ENCODE measurements around the gene BTG1.

Gene BTG1

GRCh38 chr12:92178340-92178739, 32.7 kb upstream of the BTG1 start:
- Histone ChIP-seq H3K27me3 (ENCODE audit: control insufficient read depth in 2 of 2, insufficient read depth in 2 of 2, low read length in 2 of 2) (no peaks in the 10 kb centered on the region), H3K36me3 (ENCODE audit: control insufficient read depth in 2 of 2, insufficient read depth in 2 of 2, low read length in 2 of 2) (no peaks in the 10 kb centered on the region), H3K4me3 (ENCODE audit: low read length in 2 of 2) (no peak overlapping the region), H3K9ac (ENCODE audit: low read depth in 1 of 2, low read length in 2 of 2) (no peak overlapping the region), H3K9me3 (ENCODE audit: control insufficient read depth in 2 of 2, low read length in 2 of 2) (no peaks in the 10 kb centered on the region), H3K27ac (ENCODE audit: low read depth in 2 of 2, low read length in 2 of 2) (no peak overlapping the region), H3K4me1 (ENCODE audit: control insufficient read depth in 2 of 2, insufficient read depth in 2 of 2, low read length in 2 of 2) (no peaks in the 10 kb centered on the region)

DNA sequence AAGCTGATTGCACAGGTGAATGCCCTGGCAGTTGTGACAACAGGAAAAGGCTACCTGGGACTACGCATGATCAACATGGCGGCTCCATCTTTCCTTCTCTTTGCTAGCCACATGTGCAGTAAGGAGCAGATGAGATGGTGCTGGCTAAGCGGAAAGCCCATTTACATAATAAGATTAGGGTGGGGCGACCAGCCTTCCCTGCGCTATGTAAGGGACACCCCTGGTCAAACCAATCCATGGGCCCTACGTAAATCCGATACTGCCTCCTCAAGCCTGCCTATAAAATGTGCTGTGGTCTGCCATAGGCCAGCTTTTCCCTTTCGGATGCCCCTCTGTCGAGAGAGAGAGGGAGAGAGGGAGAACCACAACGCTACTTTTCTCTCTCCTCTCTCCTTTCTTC, 31.0 kb upstream of the BTG1 start:
- Histone ChIP-seq H3K9ac (ENCODE audit: low read depth in 1 of 2, low read length in 2 of 2) (no peak overlapping the region), H3K27me3 (ENCODE audit: control insufficient read depth in 2 of 2, insufficient read depth in 2 of 2, low read length in 2 of 2) (no peaks in the 10 kb centered on the region), H3K9me3 (ENCODE audit: control insufficient read depth in 2 of 2, low read length in 2 of 2) (no peaks in the 10 kb centered on the region), H3K4me3 (ENCODE audit: low read length in 2 of 2) (no peak overlapping the region), H3K27ac (ENCODE audit: low read depth in 2 of 2, low read length in 2 of 2) (no peak overlapping the region), H3K4me1 (ENCODE audit: control insufficient read depth in 2 of 2, insufficient read depth in 2 of 2, low read length in 2 of 2) (no peaks in the 10 kb centered on the region), H3K36me3 (ENCODE audit: control insufficient read depth in 2 of 2, insufficient read depth in 2 of 2, low read length in 2 of 2) (no peaks in the 10 kb centered on the region)

- Histone ChIP-seq H3K4me1 (ENCODE audit: control insufficient read depth in 2 of 2, insufficient read depth in 2 of 2, low read length in 2 of 2) (no peaks in the 10 kb centered on the region), H3K4me3 (ENCODE audit: low read length in 2 of 2) (no peak overlapping the region), H3K27me3 (ENCODE audit: control insufficient read depth in 2 of 2, insufficient read depth in 2 of 2, low read length in 2 of 2) (no peaks in the 10 kb centered on the region), H3K9me3 (ENCODE audit: control insufficient read depth in 2 of 2, low read length in 2 of 2) (no peaks in the 10 kb centered on the region), H3K9ac (ENCODE audit: low read depth in 1 of 2, low read length in 2 of 2) (no peak overlapping the region), H3K27ac (ENCODE audit: low read depth in 2 of 2, low read length in 2 of 2) (no peak overlapping the region), H3K36me3 (ENCODE audit: control insufficient read depth in 2 of 2, insufficient read depth in 2 of 2, low read length in 2 of 2) (no peaks in the 10 kb centered on the region)
These were observed 30.3 kb upstream of the BTG1 start for GRCh38 chr12:92175961-92176360.

- H3K9me3 ChIP-seq (ENCODE audit: control insufficient read depth in 2 of 2, low read length in 2 of 2) = no peaks in the 10 kb centered on the region
- H3K36me3 ChIP-seq (ENCODE audit: control insufficient read depth in 2 of 2, insufficient read depth in 2 of 2, low read length in 2 of 2) = no peaks in the 10 kb centered on the region
- H3K27me3 ChIP-seq (ENCODE audit: control insufficient read depth in 2 of 2, insufficient read depth in 2 of 2, low read length in 2 of 2) = no peaks in the 10 kb centered on the region
- H3K4me3 ChIP-seq (ENCODE audit: low read length in 2 of 2) = no peak overlapping the region
- no peak overlapping the region for H3K9ac ChIP-seq (ENCODE audit: low read depth in 1 of 2, low read length in 2 of 2)
- H3K27ac ChIP-seq (ENCODE audit: low read depth in 2 of 2, low read length in 2 of 2) = no peak overlapping the region
- no peaks in the 10 kb centered on the region for H3K4me1 ChIP-seq (ENCODE audit: control insufficient read depth in 2 of 2, insufficient read depth in 2 of 2, low read length in 2 of 2)
These were observed 24.4 kb upstream of the BTG1 start for GRCh38 chr12:92170050-92170449.

GRCh38 chr12:92167075-92167474, 21.4 kb upstream of the BTG1 start:
- Histone ChIP-seq H3K9ac (ENCODE audit: low read depth in 1 of 2, low read length in 2 of 2) (no peak overlapping the region), H3K27me3 (ENCODE audit: control insufficient read depth in 2 of 2, insufficient read depth in 2 of 2, low read length in 2 of 2) (no peaks in the 10 kb centered on the region), H3K27ac (ENCODE audit: low read depth in 2 of 2, low read length in 2 of 2) (no peak overlapping the region), H3K36me3 (ENCODE audit: control insufficient read depth in 2 of 2, insufficient read depth in 2 of 2, low read length in 2 of 2) (no peaks in the 10 kb centered on the region), H3K4me1 (ENCODE audit: control insufficient read depth in 2 of 2, insufficient read depth in 2 of 2, low read length in 2 of 2) (no peaks in the 10 kb centered on the region), H3K9me3 (ENCODE audit: control insufficient read depth in 2 of 2, low read length in 2 of 2) (no peaks in the 10 kb centered on the region), H3K4me3 (ENCODE audit: low read length in 2 of 2) (no peak overlapping the region)

DNA sequence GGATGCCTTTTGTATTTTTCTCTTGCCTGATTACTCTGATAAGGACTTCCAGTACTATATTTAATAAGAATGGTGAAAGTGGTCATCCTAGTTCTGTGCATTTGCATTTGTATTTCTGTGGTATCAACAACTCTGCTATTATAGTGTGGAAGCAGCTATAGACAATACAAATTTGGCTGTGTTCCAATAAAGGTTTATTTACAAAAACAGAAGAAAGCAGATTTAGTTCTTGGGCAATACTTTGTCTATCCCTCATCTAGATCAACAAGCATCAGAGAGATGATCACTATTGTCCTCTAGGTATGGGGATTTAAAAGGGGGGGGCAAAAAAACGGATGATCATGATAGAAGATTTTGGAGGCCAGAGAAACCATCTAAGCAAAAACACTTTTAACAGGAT, 19.1 kb upstream of the BTG1 start:
- H3K4me3 ChIP-seq (ENCODE audit: low read length in 2 of 2) = no peak overlapping the region
- H3K36me3 ChIP-seq (ENCODE audit: control insufficient read depth in 2 of 2, insufficient read depth in 2 of 2, low read length in 2 of 2) = no peaks in the 10 kb centered on the region

GRCh38 chr12:92162079-92162478, 16.4 kb upstream of the BTG1 start:
- H3K36me3 ChIP-seq (ENCODE audit: control insufficient read depth in 2 of 2, insufficient read depth in 2 of 2, low read length in 2 of 2) = no peaks in the 10 kb centered on the region
- no peaks in the 10 kb centered on the region for H3K4me1 ChIP-seq (ENCODE audit: control insufficient read depth in 2 of 2, insufficient read depth in 2 of 2, low read length in 2 of 2)
- H3K9ac ChIP-seq (ENCODE audit: low read depth in 1 of 2, low read length in 2 of 2) = no peak overlapping the region
- H3K4me3 ChIP-seq (ENCODE audit: low read length in 2 of 2) = no peak overlapping the region
- H3K9me3 ChIP-seq (ENCODE audit: control insufficient read depth in 2 of 2, low read length in 2 of 2) = no peaks in the 10 kb centered on the region
- no peak overlapping the region for H3K27ac ChIP-seq (ENCODE audit: low read depth in 2 of 2, low read length in 2 of 2)
- no peaks in the 10 kb centered on the region for H3K27me3 ChIP-seq (ENCODE audit: control insufficient read depth in 2 of 2, insufficient read depth in 2 of 2, low read length in 2 of 2)

More for the DNA sequence above, 19.1 kb upstream of the BTG1 start:
- Histone ChIP-seq H3K9ac (ENCODE audit: low read depth in 1 of 2, low read length in 2 of 2) (no peak overlapping the region), H3K27ac (ENCODE audit: low read depth in 2 of 2, low read length in 2 of 2) (no peak overlapping the region), H3K9me3 (ENCODE audit: control insufficient read depth in 2 of 2, low read length in 2 of 2) (no peaks in the 10 kb centered on the region), H3K4me1 (ENCODE audit: control insufficient read depth in 2 of 2, insufficient read depth in 2 of 2, low read length in 2 of 2) (no peaks in the 10 kb centered on the region), H3K27me3 (ENCODE audit: control insufficient read depth in 2 of 2, insufficient read depth in 2 of 2, low read length in 2 of 2) (no peaks in the 10 kb centered on the region)

DNA sequence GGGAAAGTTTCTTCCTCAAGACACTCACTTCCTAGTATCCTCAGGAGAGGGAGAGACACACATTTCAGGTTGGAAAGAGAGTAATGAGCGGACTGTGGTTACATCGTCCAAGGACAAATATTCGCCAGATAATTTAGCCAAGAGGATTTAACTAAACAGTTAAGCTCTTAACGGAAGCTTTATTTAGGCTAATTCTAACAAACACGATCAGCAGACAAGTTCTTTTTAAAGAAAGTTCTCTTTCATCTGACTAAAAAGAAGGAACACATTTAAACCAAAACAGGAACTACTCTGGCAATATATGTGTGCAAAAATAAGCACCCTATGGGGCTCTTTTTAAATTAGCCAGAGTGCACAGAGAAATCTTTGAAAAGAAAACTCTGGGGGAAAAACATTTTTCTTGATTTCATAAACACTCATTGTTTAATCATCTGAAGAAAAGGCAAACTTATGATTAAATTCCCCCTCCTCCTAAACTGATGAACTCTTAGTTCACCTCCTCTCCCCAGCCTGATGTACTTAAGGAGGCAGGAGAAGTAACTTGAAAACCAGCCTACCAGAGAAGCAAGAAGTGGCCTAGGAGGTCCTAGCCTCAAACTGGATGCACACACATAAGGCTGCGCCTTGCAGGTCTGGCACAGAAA, 13.3 kb upstream of the BTG1 start:
- Histone ChIP-seq H3K27ac (ENCODE audit: low read depth in 2 of 2, low read length in 2 of 2) (peak overlapping the region; percentile 25 to 57), H3K9me3 (ENCODE audit: control insufficient read depth in 2 of 2, low read length in 2 of 2) (no peaks in the 10 kb centered on the region), H3K27me3 (ENCODE audit: control insufficient read depth in 2 of 2, insufficient read depth in 2 of 2, low read length in 2 of 2) (no peaks in the 10 kb centered on the region), H3K36me3 (ENCODE audit: control insufficient read depth in 2 of 2, insufficient read depth in 2 of 2, low read length in 2 of 2) (no peaks in the 10 kb centered on the region), H3K9ac (ENCODE audit: low read depth in 1 of 2, low read length in 2 of 2) (peak overlapping the region in 1 of 2 donors; percentile 6), H3K4me3 (ENCODE audit: low read length in 2 of 2) (no peak overlapping the region), H3K4me1 (ENCODE audit: control insufficient read depth in 2 of 2, insufficient read depth in 2 of 2, low read length in 2 of 2) (no peaks in the 10 kb centered on the region)

- no peaks in the 10 kb centered on the region for H3K36me3 ChIP-seq (ENCODE audit: control insufficient read depth in 2 of 2, insufficient read depth in 2 of 2, low read length in 2 of 2)
- no peak overlapping the region for H3K4me3 ChIP-seq (ENCODE audit: low read length in 2 of 2)
- H3K27ac ChIP-seq (ENCODE audit: low read depth in 2 of 2, low read length in 2 of 2) = peak overlapping the region in 1 of 2 donors; percentile 11
- no peak overlapping the region for H3K9ac ChIP-seq (ENCODE audit: low read depth in 1 of 2, low read length in 2 of 2)
- no peaks in the 10 kb centered on the region for H3K9me3 ChIP-seq (ENCODE audit: control insufficient read depth in 2 of 2, low read length in 2 of 2)
- H3K4me1 ChIP-seq (ENCODE audit: control insufficient read depth in 2 of 2, insufficient read depth in 2 of 2, low read length in 2 of 2) = no peaks in the 10 kb centered on the region
- H3K27me3 ChIP-seq (ENCODE audit: control insufficient read depth in 2 of 2, insufficient read depth in 2 of 2, low read length in 2 of 2) = no peaks in the 10 kb centered on the region
These were observed 11.2 kb upstream of the BTG1 start for GRCh38 chr12:92156704-92157395.

DNA sequence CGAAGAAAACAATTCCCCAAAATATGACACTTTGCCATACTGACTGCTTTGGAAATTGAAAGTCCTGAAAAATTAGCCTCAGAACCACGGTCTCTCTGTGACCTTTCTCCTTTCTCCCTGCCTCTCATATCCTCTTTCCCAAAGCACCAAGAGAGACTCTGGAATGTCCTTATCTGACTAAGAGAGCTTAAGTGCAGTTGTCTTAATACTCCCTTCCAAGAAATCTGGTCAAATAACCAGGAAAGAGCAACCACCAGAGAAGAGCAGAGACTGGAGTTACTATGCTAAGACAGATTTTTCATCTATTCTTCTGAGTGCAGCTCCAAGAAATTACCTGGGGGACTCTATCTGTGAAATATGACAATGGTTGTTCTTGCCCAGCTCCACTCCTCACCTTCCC, 10.5 kb upstream of the BTG1 start:
- Histone ChIP-seq H3K27ac (ENCODE audit: low read depth in 2 of 2, low read length in 2 of 2) (no peak overlapping the region), H3K9ac (ENCODE audit: low read depth in 1 of 2, low read length in 2 of 2) (no peak overlapping the region), H3K9me3 (ENCODE audit: control insufficient read depth in 2 of 2, low read length in 2 of 2) (no peaks in the 10 kb centered on the region), H3K36me3 (ENCODE audit: control insufficient read depth in 2 of 2, insufficient read depth in 2 of 2, low read length in 2 of 2) (no peaks in the 10 kb centered on the region), H3K27me3 (ENCODE audit: control insufficient read depth in 2 of 2, insufficient read depth in 2 of 2, low read length in 2 of 2) (no peaks in the 10 kb centered on the region), H3K4me1 (ENCODE audit: control insufficient read depth in 2 of 2, insufficient read depth in 2 of 2, low read length in 2 of 2) (no peaks in the 10 kb centered on the region), H3K4me3 (ENCODE audit: low read length in 2 of 2) (no peak overlapping the region)

Data from mucosa of rectum (tissue), 2 donors.